ENCODE data around the gene SRGN. TPM values are rescaled to one million over a fixed set of nuclear protein-coding genes. Genes with fewer than 3 reads are reported as not detected.

Gene SRGN
- total and polyA plus RNA-seq, 10 of the 15 experiments (the other 5 are each of a cell fraction or from before 2014, with no cell fraction given) = 382 to 2,414 (median 885) TPM

DNA sequence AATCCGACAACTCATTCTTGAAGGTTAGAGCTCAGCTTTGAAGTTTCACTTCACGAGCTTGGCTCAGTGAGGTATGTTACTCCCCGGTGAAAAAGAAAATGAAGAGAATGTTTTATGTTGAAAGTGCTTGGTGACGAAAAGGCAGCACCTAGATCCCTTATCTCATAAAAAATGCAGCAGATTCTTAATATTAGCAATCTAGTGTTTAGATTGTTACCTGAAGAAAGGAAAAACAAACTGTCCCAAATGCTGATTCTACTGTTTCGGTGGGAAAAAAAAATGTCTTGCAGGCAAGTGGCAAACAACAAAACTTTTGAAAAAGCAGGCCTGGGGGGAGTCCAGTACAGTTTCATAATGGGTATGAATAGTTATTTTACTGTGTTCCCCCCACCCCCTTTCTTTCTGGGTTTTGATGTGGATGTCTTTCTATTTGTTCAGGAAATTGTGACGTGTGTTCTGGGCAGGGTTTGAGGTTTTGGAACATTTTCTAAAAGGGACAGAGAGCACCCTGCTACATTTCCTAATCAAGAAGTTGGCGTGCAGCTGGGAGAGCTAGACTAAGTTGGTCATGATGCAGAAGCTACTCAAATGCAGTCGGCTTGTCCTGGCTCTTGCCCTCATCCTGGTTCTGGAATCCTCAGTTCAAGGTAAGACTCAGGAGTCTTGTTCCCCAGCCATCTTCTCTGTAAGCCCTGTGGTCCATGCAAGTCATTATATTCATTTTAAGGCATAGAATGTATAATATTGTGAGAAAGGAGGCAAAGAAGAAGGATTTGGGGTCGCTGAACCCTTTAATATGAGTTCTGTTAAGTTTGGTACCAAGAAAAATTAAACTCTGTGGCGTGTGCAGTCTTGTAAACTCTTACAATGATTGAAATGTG lies at the start of gene SRGN (continued):
- peak; percentile 41; the same call in 1 of the 2 replicates for TF ChIP-seq ZNF217 (IDR thresholded peaks at IDR 0.05)
- TF ChIP-seq LARP7 (IDR thresholded peaks at IDR 0.05) = peak; percentile 45; the same call in 1 of the 2 replicates
- peak; percentile 79; the same call in 1 of the 2 replicates for TF ChIP-seq PAX8 (IDR thresholded peaks at IDR 0.05)
- TF ChIP-seq SIN3A (IDR thresholded peaks at IDR 0.05; ENCODE audit: low read depth, low read length) = no peak
- TF ChIP-seq MYC (IDR thresholded peaks at IDR 0.05; ENCODE audit: insufficient read depth, insufficient read length, insufficient replicate concordance, low read length, severe bottlenecking) = no peak
- TF ChIP-seq, protein P1, sequence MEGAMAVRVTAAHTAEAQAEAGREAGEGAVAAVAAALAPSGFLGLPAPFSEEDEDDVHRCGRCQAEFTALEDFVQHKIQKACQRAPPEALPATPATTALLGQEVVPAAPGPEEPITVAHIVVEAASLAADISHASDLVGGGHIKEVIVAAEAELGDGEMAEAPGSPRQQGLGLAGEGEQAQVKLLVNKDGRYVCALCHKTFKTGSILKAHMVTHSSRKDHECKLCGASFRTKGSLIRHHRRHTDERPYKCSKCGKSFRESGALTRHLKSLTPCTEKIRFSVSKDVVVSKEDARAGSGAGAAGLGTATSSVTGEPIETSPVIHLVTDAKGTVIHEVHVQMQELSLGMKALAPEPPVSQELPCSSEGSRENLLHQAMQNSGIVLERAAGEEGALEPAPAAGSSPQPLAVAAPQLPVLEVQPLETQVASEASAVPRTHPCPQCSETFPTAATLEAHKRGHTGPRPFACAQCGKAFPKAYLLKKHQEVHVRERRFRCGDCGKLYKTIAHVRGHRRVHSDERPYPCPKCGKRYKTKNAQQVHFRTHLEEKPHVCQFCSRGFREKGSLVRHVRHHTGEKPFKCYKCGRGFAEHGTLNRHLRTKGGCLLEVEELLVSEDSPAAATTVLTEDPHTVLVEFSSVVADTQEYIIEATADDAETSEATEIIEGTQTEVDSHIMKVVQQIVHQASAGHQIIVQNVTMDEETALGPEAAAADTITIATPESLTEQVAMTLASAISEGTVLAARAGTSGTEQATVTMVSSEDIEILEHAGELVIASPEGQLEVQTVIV (IDR thresholded peaks at IDR 0.05; ENCODE audit: borderline replicate concordance, partially characterized antibody) = no peak
- TF ChIP-seq ZNF207 (IDR thresholded peaks at IDR 0.05; ENCODE audit: borderline replicate concordance) = peak; percentile 70; the same call in 1 of the 2 replicates
- no peak for TF ChIP-seq STAT3 (IDR thresholded peaks at IDR 0.05; ENCODE audit: low read depth, low read length)
- TF ChIP-seq NFYB (IDR thresholded peaks at IDR 0.05; ENCODE audit: insufficient read depth, low read depth, low read length) = peak; percentile 77
- no peak; the same call in 1 of the 2 replicates for TF ChIP-seq SMARCA5 (IDR thresholded peaks at IDR 0.05)
- peak; percentile 78 for TF ChIP-seq MTA2 (IDR thresholded peaks at IDR 0.05; ENCODE audit: low read depth)
- TF ChIP-seq MEF2A (IDR thresholded peaks at IDR 0.05; ENCODE audit: insufficient read depth, low read depth, low read length) = peak; percentile 69; the same call in 1 of the 2 replicates
- TF ChIP-seq DPF2 (IDR thresholded peaks at IDR 0.05) = peak; percentile 50; the same call in 1 of the 2 replicates
- no peak for TF ChIP-seq SIX5 (IDR thresholded peaks at IDR 0.05; ENCODE audit: low read depth, low read length, severe bottlenecking)
- no peak for TF ChIP-seq RCOR1 (conservative IDR thresholded peaks at IDR 0.05; ENCODE audit: low read depth, low read length)
- peak; percentile 59; the same call in 1 of the 2 replicates for TF ChIP-seq JUND (IDR thresholded peaks at IDR 0.05; ENCODE audit: low read depth, low read length)
- TF ChIP-seq BMI1 (IDR thresholded peaks at IDR 0.05; ENCODE audit: borderline replicate concordance) = no peak
- TF ChIP-seq MXI1 (IDR thresholded peaks at IDR 0.05; ENCODE audit: low read depth, low read length) = peak; percentile 71; the same call in 1 of the 2 replicates
- no peak for TF ChIP-seq ASH2L (IDR thresholded peaks at IDR 0.05; ENCODE audit: borderline replicate concordance, low read depth)
- no peak for TF ChIP-seq SUZ12 (IDR thresholded peaks at IDR 0.05; ENCODE audit: unreplicated experiment)
- TF ChIP-seq, protein P2, sequence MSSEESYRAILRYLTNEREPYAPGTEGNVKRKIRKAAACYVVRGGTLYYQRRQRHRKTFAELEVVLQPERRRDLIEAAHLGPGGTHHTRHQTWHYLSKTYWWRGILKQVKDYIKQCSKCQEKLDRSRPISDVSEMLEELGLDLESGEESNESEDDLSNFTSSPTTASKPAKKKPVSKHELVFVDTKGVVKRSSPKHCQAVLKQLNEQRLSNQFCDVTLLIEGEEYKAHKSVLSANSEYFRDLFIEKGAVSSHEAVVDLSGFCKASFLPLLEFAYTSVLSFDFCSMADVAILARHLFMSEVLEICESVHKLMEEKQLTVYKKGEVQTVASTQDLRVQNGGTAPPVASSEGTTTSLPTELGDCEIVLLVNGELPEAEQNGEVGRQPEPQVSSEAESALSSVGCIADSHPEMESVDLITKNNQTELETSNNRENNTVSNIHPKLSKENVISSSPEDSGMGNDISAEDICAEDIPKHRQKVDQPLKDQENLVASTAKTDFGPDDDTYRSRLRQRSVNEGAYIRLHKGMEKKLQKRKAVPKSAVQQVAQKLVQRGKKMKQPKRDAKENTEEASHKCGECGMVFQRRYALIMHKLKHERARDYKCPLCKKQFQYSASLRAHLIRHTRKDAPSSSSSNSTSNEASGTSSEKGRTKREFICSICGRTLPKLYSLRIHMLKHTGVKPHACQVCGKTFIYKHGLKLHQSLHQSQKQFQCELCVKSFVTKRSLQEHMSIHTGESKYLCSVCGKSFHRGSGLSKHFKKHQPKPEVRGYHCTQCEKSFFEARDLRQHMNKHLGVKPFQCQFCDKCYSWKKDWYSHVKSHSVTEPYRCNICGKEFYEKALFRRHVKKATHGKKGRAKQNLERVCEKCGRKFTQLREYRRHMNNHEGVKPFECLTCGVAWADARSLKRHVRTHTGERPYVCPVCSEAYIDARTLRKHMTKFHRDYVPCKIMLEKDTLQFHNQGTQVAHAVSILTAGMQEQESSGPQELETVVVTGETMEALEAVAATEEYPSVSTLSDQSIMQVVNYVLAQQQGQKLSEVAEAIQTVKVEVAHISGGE (CRISPR knock-in tag; IDR thresholded peaks at IDR 0.05) = no peak
- TF ChIP-seq CHD2 (IDR thresholded peaks at IDR 0.05; ENCODE audit: borderline replicate concordance, low read depth, low read length) = peak; percentile 58; the same call in 1 of the 2 replicates
- no peak; the same call in 1 of the 2 replicates for TF ChIP-seq ELK1 (IDR thresholded peaks at IDR 0.05; ENCODE audit: low read depth, low read length)

Measured in GM12878 (cell line).